ENCODE results near the gene MGA.
"Not testable (repeated sequence)": the region's sequence is repeated elsewhere in the genome, so short reads cannot be mapped to it uniquely, and the experiment has no call there.

MGA gene

DNA sequence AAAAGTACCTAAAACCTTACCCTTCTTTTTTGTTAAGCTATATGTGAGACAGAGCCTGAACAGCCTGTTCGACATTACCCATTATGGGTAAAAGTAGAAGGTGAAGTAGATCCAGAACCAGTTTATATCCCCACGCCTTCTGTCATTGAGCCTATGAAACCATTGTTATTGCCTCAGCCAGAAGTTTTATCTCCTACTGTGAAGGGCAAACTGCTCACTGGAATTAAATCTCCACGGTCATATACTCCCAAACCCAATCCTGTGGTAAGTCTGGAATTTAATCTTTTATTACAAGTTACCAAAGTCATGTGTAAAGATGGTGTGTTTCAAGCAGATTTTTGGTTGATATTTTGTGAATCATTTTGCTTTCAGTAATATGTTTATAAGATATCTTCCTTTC lies 66.9 kb downstream of the MGA start:
- no peak for DNase-seq (ENCODE audit: low read depth)

- DNase-seq (ENCODE audit: low read depth), result not testable (repeated sequence)
Observed at GRCh38 chr15:41728061-41728460, 67.9 kb downstream of the MGA start.

DNA sequence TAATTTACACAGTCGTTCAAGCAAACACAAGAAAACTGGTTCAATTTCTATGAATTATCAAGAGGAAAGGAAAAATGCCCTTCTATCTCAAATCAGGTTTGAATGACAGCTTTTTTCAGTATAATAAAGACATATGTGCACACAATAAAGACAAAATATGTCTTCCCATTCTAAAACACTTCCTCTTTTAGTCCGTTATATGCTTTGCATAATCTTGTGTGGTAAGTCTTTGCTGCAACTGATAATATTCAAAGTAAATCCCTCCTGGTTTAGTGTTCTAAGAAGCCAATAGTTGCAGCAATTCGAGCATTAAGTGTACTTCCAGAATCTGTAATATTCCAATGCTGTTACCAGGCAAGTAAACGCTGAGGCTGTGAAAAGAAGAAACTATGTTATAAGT lies 70.3 kb downstream of the MGA start:
- DNase-seq (ENCODE audit: low read depth), result no peak

- no peak for DNase-seq (ENCODE audit: low read depth)
Observed at GRCh38 chr15:41732483-41732882, 72.3 kb downstream of the MGA start.

DNA sequence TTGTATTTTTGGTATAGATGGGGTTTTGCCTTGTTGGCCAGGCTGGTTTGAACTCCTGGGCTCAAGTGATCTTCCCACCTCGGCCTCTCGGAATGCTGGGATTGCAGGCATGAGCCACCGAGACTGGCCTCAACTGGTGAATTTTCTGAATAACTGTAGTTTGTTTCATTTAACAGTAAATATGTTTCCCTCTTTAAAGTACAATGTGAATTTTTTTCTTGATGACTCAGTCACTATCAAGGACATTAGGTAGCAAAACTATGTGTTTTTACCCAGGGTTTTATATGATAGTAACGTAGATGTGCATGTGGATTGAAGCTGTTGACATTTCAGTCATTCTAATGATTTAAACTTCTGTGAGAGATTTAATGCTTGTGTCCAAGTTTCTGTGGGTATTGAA lies 73.9 kb downstream of the MGA start:
- DNase-seq (ENCODE audit: low read depth), result no peak

DNA sequence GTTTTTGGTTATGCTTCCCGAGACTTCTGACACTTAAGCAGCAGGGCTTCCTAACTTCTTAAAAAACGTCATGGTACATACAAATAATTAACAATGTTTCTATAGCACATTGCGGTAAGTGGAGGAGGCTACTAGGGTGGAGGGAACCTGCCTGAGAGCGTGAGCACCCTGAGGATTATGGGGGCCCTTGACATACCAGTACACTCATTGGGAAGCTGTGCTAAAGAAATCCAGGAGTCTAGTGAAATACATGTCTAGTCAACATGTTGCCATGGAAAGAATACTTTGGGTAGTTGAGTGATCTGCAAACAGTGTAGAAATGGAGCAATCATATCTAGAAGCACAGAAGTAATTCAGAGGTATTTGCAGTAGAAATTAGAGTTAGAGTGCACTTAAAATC lies 74.8 kb downstream of the MGA start:
- no peak for DNase-seq (ENCODE audit: low read depth)

GRCh38 chr15:41735492-41735891 lies 75.3 kb downstream of the MGA start:
- not testable (repeated sequence) for DNase-seq (ENCODE audit: low read depth)

DNA sequence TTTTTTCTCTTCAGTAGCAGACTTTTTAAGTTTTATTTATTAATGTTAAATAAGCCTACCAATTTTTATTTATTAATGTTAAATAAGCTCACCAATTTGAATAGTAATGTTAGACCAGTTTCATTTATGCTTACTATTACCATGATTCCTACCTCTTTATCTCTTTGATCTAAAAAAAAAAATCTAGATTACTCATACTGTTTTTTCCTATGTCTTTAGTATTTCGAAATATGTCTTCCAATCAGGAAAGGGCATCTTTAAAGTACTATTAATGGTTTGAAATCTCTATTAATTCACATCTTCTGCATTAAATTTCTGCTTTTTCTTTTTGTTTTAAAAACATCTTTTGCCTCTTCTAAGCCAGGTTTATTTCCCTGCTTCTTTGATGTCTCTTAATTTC lies 86.6 kb downstream of the MGA start:
- no peak for DNase-seq (ENCODE audit: low read depth)

- DNase-seq (ENCODE audit: low read depth), result no peak
Observed at GRCh38 chr15:41756198-41756597, 96.0 kb downstream of the MGA start.

- peak; percentile 20 for DNase-seq (ENCODE audit: low read depth)
Observed at GRCh38 chr15:41772720-41773331, 112.6 kb downstream of the MGA start.

- DNase-seq (ENCODE audit: low read depth), result no peak
Observed at GRCh38 chr15:41773332-41773728, 113.1 kb downstream of the MGA start.

DNA sequence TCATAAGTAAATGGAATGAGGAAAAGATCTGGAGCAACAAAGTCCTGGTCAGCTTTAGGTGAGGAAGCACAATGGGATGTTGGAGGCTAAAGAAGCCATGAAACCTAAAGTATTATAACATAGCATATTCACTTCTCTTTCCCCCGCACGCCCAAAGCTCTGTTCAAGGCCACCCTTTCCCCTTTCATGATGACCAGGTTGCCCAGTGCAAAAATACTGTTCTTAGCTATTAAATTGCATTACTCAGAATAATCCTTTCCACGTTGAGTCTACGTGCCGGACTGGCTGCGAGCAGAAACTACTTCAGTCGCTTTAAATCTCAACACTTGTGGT lies 113.5 kb downstream of the MGA start:
- DNase-seq (ENCODE audit: low read depth), result no peak

DNA sequence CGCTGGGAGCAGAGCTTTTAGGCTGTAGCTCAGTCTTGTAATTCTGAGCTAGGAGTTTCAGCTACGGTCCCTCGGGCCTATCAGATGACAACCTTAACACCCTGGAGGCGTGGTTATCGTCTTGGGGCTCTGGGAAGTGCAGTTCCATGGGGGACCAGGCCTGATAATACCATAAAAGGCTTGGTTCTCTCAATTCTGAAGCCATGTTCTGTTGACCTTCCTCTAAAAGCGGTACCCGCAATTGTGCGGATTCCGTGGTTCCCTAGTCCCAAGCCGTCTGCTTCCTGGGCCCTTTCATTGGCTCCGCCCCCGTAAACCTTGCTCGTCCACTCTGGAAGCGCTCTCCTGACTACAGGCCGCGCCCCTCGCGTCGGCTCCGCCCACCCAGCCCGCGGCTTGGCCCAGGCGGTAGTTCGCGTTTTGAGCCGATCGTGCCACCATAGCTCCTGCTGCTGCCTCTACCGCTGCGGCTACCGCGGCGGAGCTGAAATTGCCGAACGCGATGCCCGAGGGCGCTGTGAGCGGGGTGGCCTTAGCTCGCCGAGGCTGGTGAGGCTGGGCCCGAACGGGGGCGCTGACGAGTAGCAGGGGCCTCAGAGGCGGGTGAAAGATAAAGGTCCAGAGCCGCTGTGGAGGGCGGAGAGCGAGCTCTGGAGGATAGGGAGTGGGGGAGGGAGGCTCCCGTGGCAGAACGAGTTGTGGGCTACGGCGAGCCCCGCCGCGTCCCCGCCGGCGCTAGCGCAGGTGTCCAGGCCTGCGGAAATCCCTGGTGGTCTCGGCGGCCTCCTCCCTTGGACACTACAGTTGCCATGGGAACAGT lies 114.1 kb downstream of the MGA start, which contains the start of gene MAPKBP1:
MAPKBP1 (plus strand) TSS at position 423 of the 820 bp plus-strand sequence. CDS start 792 bp downstream, outside the sequence.
- peak; percentile 91 for DNase-seq (ENCODE audit: low read depth)

- DNase-seq (ENCODE audit: low read depth), result no peak
Observed at GRCh38 chr15:41774882-41775417, 114.7 kb downstream of the MGA start.

GRCh38 chr15:41775651-41776050 lies 115.4 kb downstream of the MGA start:
- no peak for DNase-seq (ENCODE audit: low read depth)

DNA sequence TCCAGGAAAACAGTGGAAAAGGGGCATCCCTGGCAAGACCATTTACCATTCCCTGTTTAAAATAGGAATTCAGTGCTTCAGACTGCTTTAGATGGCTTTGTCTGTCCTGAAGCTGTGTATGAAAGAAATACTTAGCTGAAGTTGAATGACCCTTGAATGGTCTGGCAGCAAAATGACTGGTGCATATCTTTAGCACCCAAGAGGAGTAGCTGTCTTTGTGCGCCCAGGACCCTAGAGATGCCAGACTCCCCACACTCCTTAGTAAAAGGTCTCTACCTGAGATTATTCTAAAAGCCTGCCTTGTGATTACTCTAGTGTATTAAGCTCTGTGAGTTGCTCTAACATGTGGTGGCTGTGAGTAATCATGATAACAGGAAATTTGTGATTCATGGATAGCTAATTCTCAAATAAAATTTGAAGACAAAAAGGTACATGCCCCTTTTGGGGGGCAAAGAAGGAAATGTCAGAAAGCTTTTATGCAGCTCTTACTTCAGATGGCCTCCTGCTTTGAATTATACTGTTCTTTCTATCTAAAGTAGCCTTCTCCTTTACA lies 117.3 kb downstream of the MGA start:
- no peak for DNase-seq (ENCODE audit: low read depth)

DNA sequence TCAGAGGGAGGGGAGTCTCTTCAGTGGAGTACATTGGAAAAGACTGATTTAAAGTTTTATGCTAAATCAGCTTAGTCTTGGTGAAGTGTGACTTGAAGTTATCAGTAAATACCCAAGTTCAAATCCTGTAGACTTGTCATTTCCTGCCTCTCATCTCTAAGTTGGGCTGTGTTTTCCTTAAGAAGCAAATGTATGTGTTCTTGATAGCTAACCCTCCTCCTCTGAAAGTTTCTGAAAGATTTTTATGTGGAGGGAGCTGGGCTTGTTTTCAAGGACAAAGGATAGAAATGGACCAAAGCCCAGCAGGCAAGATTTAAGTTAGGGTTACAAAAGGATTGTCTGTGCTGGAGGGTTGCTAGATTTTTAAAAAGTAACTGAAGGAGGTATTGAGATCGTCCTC lies 118.3 kb downstream of the MGA start:
- DNase-seq (ENCODE audit: low read depth), result no peak

- no peak for DNase-seq (ENCODE audit: low read depth)
Observed at GRCh38 chr15:41779662-41780157, 119.5 kb downstream of the MGA start.

DNA sequence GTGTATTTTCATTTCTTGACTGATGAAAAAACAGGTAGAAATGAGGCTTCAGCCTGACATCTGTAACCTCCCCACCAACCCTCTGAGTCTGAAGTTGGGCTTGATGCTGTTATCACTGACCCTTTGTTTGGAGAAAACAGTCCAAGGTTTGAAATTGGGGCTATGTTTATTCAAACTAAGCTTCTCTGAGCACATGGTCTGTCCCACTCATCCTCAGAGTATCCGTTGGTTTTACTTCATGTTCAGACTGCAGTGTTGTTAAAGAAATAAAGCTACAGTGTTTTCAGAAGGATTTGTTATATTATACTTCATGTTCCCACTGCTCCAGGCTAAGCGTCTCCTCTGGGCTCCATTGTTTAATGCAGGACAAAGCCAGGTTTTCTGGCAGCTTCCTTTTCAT lies 120.1 kb downstream of the MGA start:
- DNase-seq (ENCODE audit: low read depth), result no peak

DNA sequence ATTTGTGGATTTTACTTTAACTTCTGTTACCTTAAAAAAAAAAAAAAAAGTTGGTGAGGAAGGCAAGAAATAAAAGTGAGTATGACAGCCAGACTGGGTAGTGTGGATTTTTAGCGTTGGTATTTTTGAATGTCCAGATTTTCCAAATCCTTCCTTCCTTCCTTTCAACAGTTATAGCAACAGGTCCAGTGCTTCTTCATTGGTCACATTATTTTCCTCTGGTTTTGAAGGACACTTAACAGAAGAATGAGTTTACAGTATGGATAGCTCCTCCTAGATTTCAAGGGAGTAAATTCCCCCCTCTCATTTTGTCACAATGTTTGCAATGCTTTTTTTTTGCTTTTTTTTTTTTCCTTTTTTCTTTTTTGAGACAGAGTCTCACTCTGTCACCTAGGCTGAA lies 120.5 kb downstream of the MGA start:
- DNase-seq (ENCODE audit: low read depth), result no peak

DNA sequence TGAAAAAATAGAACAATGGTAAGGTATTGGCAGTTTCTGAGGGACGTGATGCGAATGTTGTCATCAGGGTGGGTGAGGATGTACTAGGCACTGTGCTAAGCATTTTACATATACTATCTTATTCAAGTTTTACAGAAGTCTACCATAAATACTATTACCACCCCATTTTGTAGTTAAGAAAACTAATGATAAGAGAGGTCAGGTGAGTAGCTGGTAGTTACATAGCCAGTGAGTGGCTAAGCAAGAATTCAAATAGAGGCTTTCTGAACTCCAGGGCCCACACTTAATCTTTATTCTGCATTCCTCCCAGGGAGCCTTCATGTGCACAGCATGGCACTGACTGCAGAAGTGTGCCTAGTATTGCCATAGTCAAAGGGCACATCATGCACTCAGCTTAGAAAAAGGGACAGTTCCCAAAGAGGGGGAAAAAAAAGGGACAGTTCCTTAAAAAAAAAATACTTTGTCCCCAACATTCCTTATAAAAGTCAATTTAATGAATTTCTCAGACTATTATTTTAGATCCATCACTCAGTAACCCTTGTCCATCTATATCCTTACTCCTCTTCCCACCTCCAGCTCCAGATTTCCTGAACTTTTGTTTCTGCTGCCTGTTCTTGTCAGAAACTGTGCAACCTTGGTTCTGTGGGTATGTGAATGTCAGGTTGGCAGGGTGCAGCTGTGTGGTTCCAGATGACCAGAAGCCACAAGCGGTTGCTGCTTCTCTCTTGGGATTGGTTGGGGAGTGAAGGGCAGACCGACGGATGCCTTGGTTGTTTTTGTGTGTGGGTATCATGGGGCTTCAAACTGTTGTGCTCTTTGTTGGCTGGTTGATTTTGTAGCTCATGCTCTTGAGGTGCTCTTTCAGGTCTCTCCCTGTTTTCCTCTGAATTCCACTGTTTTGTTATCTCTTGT lies 122.4 kb downstream of the MGA start:
- no peak for DNase-seq (ENCODE audit: low read depth)

DNA sequence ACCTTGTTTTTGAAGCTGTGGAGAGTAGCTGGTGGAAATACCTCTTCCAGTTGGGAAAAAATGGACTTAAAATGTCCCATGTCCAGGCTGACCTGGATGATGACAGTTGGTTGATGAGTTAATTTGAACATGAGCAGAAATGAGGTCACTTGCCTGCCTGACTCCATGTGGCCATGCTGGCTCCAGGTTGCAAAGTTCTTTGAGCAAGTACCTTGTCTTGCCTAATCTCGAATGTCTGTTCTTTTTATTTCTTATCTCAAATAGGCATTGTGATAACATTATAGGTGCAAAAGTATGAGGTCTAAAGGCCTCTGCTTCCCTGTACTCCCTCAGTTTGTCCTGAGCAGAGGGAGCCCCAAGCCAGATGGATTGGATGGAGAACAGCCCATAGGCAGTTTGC lies 123.1 kb downstream of the MGA start:
- no peak for DNase-seq (ENCODE audit: low read depth)
